Liver (tissue), 9 donors: Measurements from ENCODE around the gene FUOM. TPM values are rescaled to one million over a fixed set of nuclear protein-coding genes. Genes with fewer than 3 reads are reported as not detected.

Experiments used
- DNase-seq: peaks from one replicate; pipeline ENCODE4 v3.0.0-alpha.2; 2017; ENCODE audit warnings: low spot score
- H3K27ac ChIP-seq, 2 donors: one replicate each; pipeline ENCODE4 v1.7.0; 2013; ENCODE audit warnings: inconsistent platforms in 2 of 2, low read length in 2 of 2, control low read depth in 1 of 2, low read depth in 1 of 2, mild to moderate bottlenecking in 1 of 2
- H3K27me3 ChIP-seq, 4 donors: one replicate each; pipeline versions ENCODE4 v1.6.1 to v1.7.0; 2013; ENCODE audit warnings: low read length in 3 of 4, inconsistent platforms in 1 of 4, mild to moderate bottlenecking in 1 of 4, moderate library complexity in 1 of 4; ENCODE audit not compliant: control insufficient read depth in 4 of 4, insufficient read depth in 4 of 4
- H3K36me3 ChIP-seq, 4 donors: one replicate each; pipeline versions ENCODE4 v1.6.1 to v1.7.0; 2013; ENCODE audit warnings: low read length in 3 of 4, mild to moderate bottlenecking in 3 of 4, low read depth in 1 of 4, moderate library complexity in 1 of 4; ENCODE audit not compliant: control insufficient read depth in 4 of 4, insufficient read depth in 3 of 4
- H3K4me1 ChIP-seq, 4 donors: one replicate each; pipeline versions ENCODE4 v1.6.1 to v1.7.0; 2013; ENCODE audit warnings: low read length in 3 of 4, mild to moderate bottlenecking in 3 of 4, moderate library complexity in 1 of 4; ENCODE audit not compliant: control insufficient read depth in 4 of 4, insufficient read depth in 4 of 4
- H3K4me3 ChIP-seq, 3 donors: one replicate each; pipeline versions ENCODE4 v1.6.1 to v1.7.0; 2013; ENCODE audit warnings: low read length in 3 of 3, control low read depth in 1 of 3, low read depth in 1 of 3, mild to moderate bottlenecking in 1 of 3
- H3K9ac ChIP-seq, 2 donors: one replicate each; pipeline ENCODE4 v1.7.0; 2013; ENCODE audit warnings: low read length in 2 of 2, mild to moderate bottlenecking in 2 of 2, moderate library complexity in 2 of 2, control low read depth in 1 of 2, low read depth in 1 of 2
- H3K9me3 ChIP-seq, 4 donors: one replicate each; pipeline versions ENCODE4 v1.6.1 to v1.7.0; 2013; ENCODE audit warnings: low read length in 3 of 4; ENCODE audit not compliant: control insufficient read depth in 4 of 4
- EGR1 ChIP-seq, 2 donors: IDR thresholded peaks; 2 replicates each; pipeline ENCODE4 v1.6.1; 2016 to 2018; ENCODE audit warnings: antibody characterized with exemption in 2 of 2, low read depth in 2 of 2
- FOXA1 ChIP-seq: IDR thresholded peaks from 2 replicates; pipeline ENCODE4 v1.6.1; 2016; ENCODE audit warnings: antibody characterized with exemption
- FOXA2 ChIP-seq: IDR thresholded peaks from 2 replicates; pipeline ENCODE4 v1.6.1; 2016; ENCODE audit warnings: antibody characterized with exemption
- GABPA ChIP-seq, 2 donors: IDR thresholded peaks in 1 of 2; conservative IDR thresholded peaks in 1 of 2; 2 replicates each; pipeline ENCODE4 v1.6.1; 2016; ENCODE audit warnings: antibody characterized with exemption in 2 of 2, mild to moderate bottlenecking in 1 of 2, moderate library complexity in 1 of 2
- HNF4A ChIP-seq, 2 donors: conservative IDR thresholded peaks; 2 replicates each; pipeline ENCODE4 v1.6.1; 2016; ENCODE audit warnings: antibody characterized with exemption in 2 of 2, mild to moderate bottlenecking in 2 of 2
- HNF4G ChIP-seq: IDR thresholded peaks from 2 replicates; pipeline ENCODE4 v1.6.1; 2016; ENCODE audit warnings: antibody characterized with exemption
- NR2F2 ChIP-seq: IDR thresholded peaks from 2 replicates; pipeline ENCODE4 v1.6.1; 2016; ENCODE audit warnings: antibody characterized with exemption
- RAD21 ChIP-seq, 2 donors: IDR thresholded peaks; 2 replicates each; pipeline ENCODE4 v1.6.1; 2016; ENCODE audit warnings: antibody characterized with exemption in 2 of 2, mild to moderate bottlenecking in 2 of 2
- RXRA ChIP-seq, 2 donors: IDR thresholded peaks; 2 replicates each; pipeline ENCODE4 v1.6.1; 2017 to 2018; ENCODE audit warnings: antibody characterized with exemption in 2 of 2, mild to moderate bottlenecking in 1 of 2
- SP1 ChIP-seq: IDR thresholded peaks from 2 replicates; pipeline ENCODE4 v1.6.1; 2018; ENCODE audit warnings: antibody characterized with exemption, mild to moderate bottlenecking
- TAF1 ChIP-seq: conservative IDR thresholded peaks from 2 replicates; pipeline ENCODE4 v1.6.1; 2016; ENCODE audit warnings: antibody characterized with exemption, mild to moderate bottlenecking
- YY1 ChIP-seq: IDR thresholded peaks from 2 replicates; pipeline ENCODE4 v1.6.1; 2016; ENCODE audit warnings: antibody characterized with exemption, mild to moderate bottlenecking
- WGBS: extraction: QIAGEN DNeasy Blood & Tissue Kit; methylation state at CpG from one replicate; pipeline ENCODE4 v1.1.7; 2013; 5-methylcytosine and 5-hydroxymethylcytosine counted together
- polyA plus RNA-seq, 2 donors: library from polyadenylated mRNA; stranded (reverse) in 1 of 2; unstranded in 1 of 2; fragments of 200-250 nt in 1 of 2; fragments of >200 nt in 1 of 2; fragmentation: Nextera tagmentation in 1 of 2; extraction: Ambion mirVana in 1 of 2; gene quantifications; one replicate each; pipeline versions ENCODE4 v1.2.1 to v1.2.3, GENCODE V29; 2013 to 2015
- total RNA-seq, 2 donors: library from RNA; depleted of rRNA; stranded (reverse); fragments of >200 nt; gene quantifications; one replicate each; pipeline ENCODE4 v1.2.3, GENCODE V29; 2014
- TF ChIP-seq, protein P1 (sequence below): fragments of 150-350 bp; IDR thresholded peaks from 2 replicates; pipeline ENCODE4 v1.5.1; 2017; ENCODE audit warnings: improper control_type of control experiment, low read depth, low read length; ENCODE audit not compliant: missing input control
- TF ChIP-seq, protein P2 (sequence below): IDR thresholded peaks from 2 replicates; pipeline ENCODE4 v1.6.1; 2016; ENCODE audit warnings: antibody characterized with exemption, mild to moderate bottlenecking
- TF ChIP-seq, protein P3 (sequence below): IDR thresholded peaks from 2 replicates; pipeline ENCODE4 v1.6.1; 2016; ENCODE audit warnings: antibody characterized with exemption
- TF ChIP-seq, protein P4 (sequence below): IDR thresholded peaks from 2 replicates; pipeline ENCODE4 v1.6.1; 2016; ENCODE audit warnings: antibody characterized with exemption
- donor health status: healthy.
- donor health status: healthy.
- donor health status: healthy.
- donor health status: healthy.
- donor health status: healthy.

The FUOM gene
- total and polyA plus RNA-seq, 4 donors: 24.3 to 194 (median 96.0) TPM

DNA sequence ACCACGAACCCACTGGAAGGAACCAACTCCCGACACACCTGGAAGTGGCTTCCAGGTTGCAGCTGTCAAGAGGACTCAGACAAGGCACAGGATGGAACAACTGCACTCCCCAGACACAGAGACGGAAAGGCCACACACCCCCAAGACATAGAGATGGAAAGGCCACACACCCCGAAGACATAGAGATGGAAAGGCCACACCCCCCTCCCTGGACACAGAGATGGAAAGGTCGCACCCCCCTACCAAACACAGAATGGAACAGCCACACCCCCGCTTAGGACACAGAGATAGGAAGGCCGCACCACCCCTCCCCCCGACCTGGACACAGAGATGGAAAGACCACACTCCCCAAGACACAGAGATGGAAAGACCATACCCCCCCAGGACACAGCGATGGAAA, 41.6 kb downstream of the FUOM start:
- H3K27me3 ChIP-seq: no peaks in the 10 kb centered on the region
- peaks cover 0 to 7% (median 5%) of the 10 kb centered on the region in 4 donors for H3K4me1 ChIP-seq
- H3K9ac ChIP-seq: no peak overlapping the region
- no peak for DNase-seq
- no peak overlapping the region for H3K27ac ChIP-seq
- no peak overlapping the region for H3K4me3 ChIP-seq
- WGBS: 91% methylated on average over 9 of the region's 9 CpGs
- peaks cover 0 to 16% (median 10%) of the 10 kb centered on the region in 4 donors for H3K36me3 ChIP-seq
- TF ChIP-seq TAF1 (no peak), EGR1 (IDR thresholded peaks at IDR 0.05; ENCODE audit: low read depth in 2 of 2) (no peak), YY1 (no peak), FOXA2 (no peak), FOXA1 (no peak), SP1 (no peak), HNF4A (conservative IDR thresholded peaks at IDR 0.05) (no peak), RAD21 (IDR thresholded peaks at IDR 0.05) (no peak), HNF4G (no peak), NR2F2 (no peak), RXRA (IDR thresholded peaks at IDR 0.05) (no peak), GABPA (IDR thresholded peaks at IDR 0.05 in 1 of 2, conservative IDR thresholded peaks at IDR 0.05 in 1 of 2) (no peak)
- TF ChIP-seq, protein P1, sequence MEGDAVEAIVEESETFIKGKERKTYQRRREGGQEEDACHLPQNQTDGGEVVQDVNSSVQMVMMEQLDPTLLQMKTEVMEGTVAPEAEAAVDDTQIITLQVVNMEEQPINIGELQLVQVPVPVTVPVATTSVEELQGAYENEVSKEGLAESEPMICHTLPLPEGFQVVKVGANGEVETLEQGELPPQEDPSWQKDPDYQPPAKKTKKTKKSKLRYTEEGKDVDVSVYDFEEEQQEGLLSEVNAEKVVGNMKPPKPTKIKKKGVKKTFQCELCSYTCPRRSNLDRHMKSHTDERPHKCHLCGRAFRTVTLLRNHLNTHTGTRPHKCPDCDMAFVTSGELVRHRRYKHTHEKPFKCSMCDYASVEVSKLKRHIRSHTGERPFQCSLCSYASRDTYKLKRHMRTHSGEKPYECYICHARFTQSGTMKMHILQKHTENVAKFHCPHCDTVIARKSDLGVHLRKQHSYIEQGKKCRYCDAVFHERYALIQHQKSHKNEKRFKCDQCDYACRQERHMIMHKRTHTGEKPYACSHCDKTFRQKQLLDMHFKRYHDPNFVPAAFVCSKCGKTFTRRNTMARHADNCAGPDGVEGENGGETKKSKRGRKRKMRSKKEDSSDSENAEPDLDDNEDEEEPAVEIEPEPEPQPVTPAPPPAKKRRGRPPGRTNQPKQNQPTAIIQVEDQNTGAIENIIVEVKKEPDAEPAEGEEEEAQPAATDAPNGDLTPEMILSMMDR: no peak
- TF ChIP-seq, protein P2, sequence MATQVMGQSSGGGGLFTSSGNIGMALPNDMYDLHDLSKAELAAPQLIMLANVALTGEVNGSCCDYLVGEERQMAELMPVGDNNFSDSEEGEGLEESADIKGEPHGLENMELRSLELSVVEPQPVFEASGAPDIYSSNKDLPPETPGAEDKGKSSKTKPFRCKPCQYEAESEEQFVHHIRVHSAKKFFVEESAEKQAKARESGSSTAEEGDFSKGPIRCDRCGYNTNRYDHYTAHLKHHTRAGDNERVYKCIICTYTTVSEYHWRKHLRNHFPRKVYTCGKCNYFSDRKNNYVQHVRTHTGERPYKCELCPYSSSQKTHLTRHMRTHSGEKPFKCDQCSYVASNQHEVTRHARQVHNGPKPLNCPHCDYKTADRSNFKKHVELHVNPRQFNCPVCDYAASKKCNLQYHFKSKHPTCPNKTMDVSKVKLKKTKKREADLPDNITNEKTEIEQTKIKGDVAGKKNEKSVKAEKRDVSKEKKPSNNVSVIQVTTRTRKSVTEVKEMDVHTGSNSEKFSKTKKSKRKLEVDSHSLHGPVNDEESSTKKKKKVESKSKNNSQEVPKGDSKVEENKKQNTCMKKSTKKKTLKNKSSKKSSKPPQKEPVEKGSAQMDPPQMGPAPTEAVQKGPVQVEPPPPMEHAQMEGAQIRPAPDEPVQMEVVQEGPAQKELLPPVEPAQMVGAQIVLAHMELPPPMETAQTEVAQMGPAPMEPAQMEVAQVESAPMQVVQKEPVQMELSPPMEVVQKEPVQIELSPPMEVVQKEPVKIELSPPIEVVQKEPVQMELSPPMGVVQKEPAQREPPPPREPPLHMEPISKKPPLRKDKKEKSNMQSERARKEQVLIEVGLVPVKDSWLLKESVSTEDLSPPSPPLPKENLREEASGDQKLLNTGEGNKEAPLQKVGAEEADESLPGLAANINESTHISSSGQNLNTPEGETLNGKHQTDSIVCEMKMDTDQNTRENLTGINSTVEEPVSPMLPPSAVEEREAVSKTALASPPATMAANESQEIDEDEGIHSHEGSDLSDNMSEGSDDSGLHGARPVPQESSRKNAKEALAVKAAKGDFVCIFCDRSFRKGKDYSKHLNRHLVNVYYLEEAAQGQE: no peak
- TF ChIP-seq, protein P3, sequence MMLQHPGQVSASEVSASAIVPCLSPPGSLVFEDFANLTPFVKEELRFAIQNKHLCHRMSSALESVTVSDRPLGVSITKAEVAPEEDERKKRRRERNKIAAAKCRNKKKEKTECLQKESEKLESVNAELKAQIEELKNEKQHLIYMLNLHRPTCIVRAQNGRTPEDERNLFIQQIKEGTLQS: no peak
- TF ChIP-seq, protein P4, sequence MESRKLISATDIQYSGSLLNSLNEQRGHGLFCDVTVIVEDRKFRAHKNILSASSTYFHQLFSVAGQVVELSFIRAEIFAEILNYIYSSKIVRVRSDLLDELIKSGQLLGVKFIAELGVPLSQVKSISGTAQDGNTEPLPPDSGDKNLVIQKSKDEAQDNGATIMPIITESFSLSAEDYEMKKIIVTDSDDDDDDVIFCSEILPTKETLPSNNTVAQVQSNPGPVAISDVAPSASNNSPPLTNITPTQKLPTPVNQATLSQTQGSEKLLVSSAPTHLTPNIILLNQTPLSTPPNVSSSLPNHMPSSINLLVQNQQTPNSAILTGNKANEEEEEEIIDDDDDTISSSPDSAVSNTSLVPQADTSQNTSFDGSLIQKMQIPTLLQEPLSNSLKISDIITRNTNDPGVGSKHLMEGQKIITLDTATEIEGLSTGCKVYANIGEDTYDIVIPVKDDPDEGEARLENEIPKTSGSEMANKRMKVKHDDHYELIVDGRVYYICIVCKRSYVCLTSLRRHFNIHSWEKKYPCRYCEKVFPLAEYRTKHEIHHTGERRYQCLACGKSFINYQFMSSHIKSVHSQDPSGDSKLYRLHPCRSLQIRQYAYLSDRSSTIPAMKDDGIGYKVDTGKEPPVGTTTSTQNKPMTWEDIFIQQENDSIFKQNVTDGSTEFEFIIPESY: no peak
- no peaks in the 10 kb centered on the region for H3K9me3 ChIP-seq

DNA sequence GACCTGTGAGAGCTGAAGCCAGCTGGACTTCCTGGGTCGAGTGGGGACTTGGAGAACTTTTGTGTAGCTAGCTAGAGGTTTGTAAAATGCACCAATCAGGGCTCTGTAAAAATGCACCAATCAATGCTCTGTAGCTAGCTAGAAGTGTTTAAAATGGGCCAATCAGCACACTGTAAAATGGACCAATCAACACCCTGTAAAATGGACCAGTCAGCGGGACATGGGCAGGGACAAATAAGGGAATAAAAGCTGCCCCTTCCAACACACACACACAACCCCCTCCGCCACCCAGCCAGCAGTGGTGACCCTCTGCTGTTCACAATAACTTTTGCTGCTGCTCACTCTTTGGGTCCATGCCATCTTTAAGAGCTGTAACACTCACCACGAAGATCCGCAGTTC, 42.0 kb downstream of the FUOM start:
- Histone ChIP-seq H3K4me3 (no peak overlapping the region), H3K4me1 (peaks cover 0 to 7% (median 5%) of the 10 kb centered on the region in 4 donors), H3K9me3 (no peaks in the 10 kb centered on the region), H3K27me3 (no peaks in the 10 kb centered on the region), H3K27ac (no peak overlapping the region), H3K9ac (no peak overlapping the region), H3K36me3 (peaks cover 0 to 19% (median 10%) of the 10 kb centered on the region in 4 donors)
- DNase-seq: no peak
- TF ChIP-seq GABPA (IDR thresholded peaks at IDR 0.05 in 1 of 2, conservative IDR thresholded peaks at IDR 0.05 in 1 of 2) (no peak), RAD21 (IDR thresholded peaks at IDR 0.05) (no peak), YY1 (no peak), FOXA2 (no peak), FOXA1 (no peak), HNF4G (no peak)
- TF ChIP-seq, protein P4: no peak
- TF ChIP-seq, protein P2: no peak
- TF ChIP-seq, protein P1: no peak
- WGBS: 91% methylated on average over 5 of the region's 5 CpGs
